Esophagus muscularis mucosa (tissue), 4 donors: ENCODE results near the gene PARP1. TPM values are rescaled to one million over a fixed set of nuclear protein-coding genes. Genes with fewer than 3 reads are reported as not detected.

ENCODE experiments used
- DNase-seq: peaks from one replicate; pipeline ENCODE4 v3.0.0-alpha.2; 2017; ENCODE audit errors: extremely low spot score
- H3K27ac ChIP-seq, 4 donors: fragments of 200-600 bp; sonication (generic); replicated peaks in 1 of 4; 1 replicate in 3 of 4; 2 replicates in 1 of 4; pipeline ENCODE4 v1.5.1; 2016 to 2019; ENCODE audit warnings: mild to moderate bottlenecking in 1 of 4
- H3K27me3 ChIP-seq, 4 donors: fragments of 200-600 bp; sonication (generic); one replicate each; pipeline versions ENCODE4 v1.5.1 to v1.6.0; 2016 to 2019
- H3K36me3 ChIP-seq, 4 donors: fragments of 200-600 bp; sonication (generic); one replicate each; pipeline ENCODE4 v1.5.1; 2016 to 2019
- H3K4me1 ChIP-seq, 4 donors: fragments of 200-600 bp; sonication (generic); one replicate each; pipeline ENCODE4 v1.5.1; 2016 to 2019
- H3K4me3 ChIP-seq, 4 donors: fragments of 200-600 bp; sonication (generic); 1 replicate in 2 of 4; 2 replicates in 2 of 4; pipeline ENCODE4 v1.5.1; 2016 to 2019; ENCODE audit warnings: mild to moderate bottlenecking in 4 of 4, moderate library complexity in 1 of 4
- H3K9me3 ChIP-seq, 4 donors: fragments of 200-600 bp; sonication (generic); 1 replicate in 3 of 4; 2 replicates in 1 of 4; pipeline ENCODE4 v1.5.1; 2016 to 2019
- CTCF ChIP-seq, 3 experiments: fragments of 200-600 bp in 2 of 3; fragments of 450-650 bp in 1 of 3; sonication (generic) in 2 of 3; IDR thresholded peaks; one replicate each; pipeline ENCODE4 v1.5.1; 2017 to 2019; ENCODE audit warnings: antibody characterized with exemption in 3 of 3, mild to moderate bottlenecking in 2 of 3, moderate library complexity in 1 of 3
- EP300 ChIP-seq: sonication (generic); formaldehyde crosslinking; IDR thresholded peaks from one replicate; pipeline ENCODE4 v1.6.1; 2017; ENCODE audit warnings: antibody characterized with exemption
- POLR2A ChIP-seq: fragments of 450-650 bp; IDR thresholded peaks from one replicate; pipeline ENCODE4 v1.6.1; 2017; ENCODE audit warnings: antibody characterized with exemption, moderate library complexity, mild to moderate bottlenecking, low read depth
- POLR2AphosphoS5 ChIP-seq, 2 donors: sonication (generic); formaldehyde crosslinking; IDR thresholded peaks; one replicate each; pipeline ENCODE4 v1.6.1; 2017; ENCODE audit warnings: antibody characterized with exemption in 2 of 2
- WGBS: methylation state at CpG from one replicate; pipeline ENCODE4 v1.1.5; 2018; 5-methylcytosine and 5-hydroxymethylcytosine counted together
- intact Hi-C: fragments of 100-400 bp; cut with DNase I; formaldehyde crosslinking; loops from one replicate; pipeline ENCODE4 v1.15.1; 2023
- total RNA-seq, 4 donors: library from RNA; depleted of rRNA; stranded (reverse); fragments of >200 nt; gene quantifications; one replicate each; pipeline versions ENCODE4 v1.1.0 to v1.2.1, GENCODE V29; 2016

The PARP1 gene
- total RNA-seq, 4 donors from 2014 or later, result 103 to 136 (median 108) TPM

DNA sequence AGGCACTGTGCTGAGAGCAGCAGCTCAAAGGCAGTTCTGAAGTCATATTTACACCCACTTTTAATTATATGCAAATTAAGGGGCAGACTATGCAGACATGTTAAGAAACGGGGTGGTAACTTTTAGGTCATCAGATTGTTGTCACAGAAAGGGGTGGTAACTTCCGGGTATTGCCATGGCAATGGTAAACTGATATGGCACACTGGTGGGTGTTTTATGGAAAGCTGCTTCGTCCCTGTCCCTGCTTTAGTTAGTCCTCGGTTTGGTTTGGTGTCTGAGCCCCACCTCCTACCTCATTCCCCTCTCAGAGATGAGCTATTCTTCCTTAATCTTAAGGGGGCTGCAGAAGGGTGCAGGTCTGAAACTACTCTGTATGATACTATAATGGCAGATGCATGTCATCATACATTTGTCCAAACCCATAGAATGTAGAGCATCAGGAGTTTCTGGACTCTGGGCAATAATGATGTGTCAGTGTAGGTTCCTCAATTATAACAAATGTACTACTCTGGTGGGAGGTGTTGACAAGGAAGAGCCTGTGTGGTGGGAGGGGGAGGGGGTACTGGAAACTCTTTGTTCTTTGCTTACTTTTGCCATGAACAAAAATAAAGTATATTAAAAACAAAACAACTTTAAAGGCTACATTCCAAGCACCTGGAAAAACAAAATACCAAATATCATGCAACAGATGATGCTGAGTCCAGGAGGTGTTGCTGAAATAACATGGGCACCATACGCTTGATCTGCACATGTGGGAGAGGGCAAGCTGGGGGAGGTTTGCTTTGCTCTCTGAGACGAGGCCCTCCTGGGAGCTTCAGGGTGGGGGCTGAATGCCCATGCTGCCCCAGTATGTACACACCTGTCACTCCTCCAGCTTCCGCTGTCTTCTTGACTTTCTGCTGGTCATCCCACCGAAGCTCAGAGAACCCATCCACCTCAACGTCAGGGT is 6.3 kb downstream of the PARP1 start:
- Histone ChIP-seq H3K36me3 (peaks cover 9 to 40% (median 28%) of the 10 kb centered on the region in 4 donors), H3K27ac (peak overlapping the region; percentile 58 to 77 (median 70)), H3K27me3 (no peaks in the 10 kb centered on the region), H3K4me1 (peaks cover 65 to 81% (median 80%) of the 10 kb centered on the region in 4 donors), H3K9me3 (no peaks in the 10 kb centered on the region), H3K4me3 (no peak overlapping the region)
- 80% methylated on average over 9 of the region's 9 CpGs for WGBS
- intact Hi-C loops, result no loop called here
- TF ChIP-seq CTCF (IDR thresholded peaks at IDR 0.05), result no peak
- TF ChIP-seq POLR2AphosphoS5 (IDR thresholded peaks at IDR 0.05), result no peak
- no peak for TF ChIP-seq EP300
- TF ChIP-seq POLR2A, result no peak
- no peak for DNase-seq

GRCh38 chr1:226400519-226401354 is 7.2 kb downstream of the PARP1 start:
- Histone ChIP-seq H3K4me3 (no peak overlapping the region), H3K27ac (peak overlapping the region; percentile 58 to 77 (median 70)), H3K4me1 (peaks cover 56 to 76% (median 73%) of the 10 kb centered on the region in 4 donors), H3K9me3 (no peaks in the 10 kb centered on the region), H3K27me3 (no peaks in the 10 kb centered on the region), H3K36me3 (peaks cover 9 to 43% (median 28%) of the 10 kb centered on the region in 4 donors)
- intact Hi-C loops, result no loop called here
- no peak for TF ChIP-seq EP300
- TF ChIP-seq CTCF (IDR thresholded peaks at IDR 0.05), result no peak
- peak in 1 of 2 donors; percentile 44 for TF ChIP-seq POLR2AphosphoS5 (IDR thresholded peaks at IDR 0.05)
- TF ChIP-seq POLR2A, result no peak
- WGBS, result 67% methylated on average over 10 of the region's 11 CpGs
- DNase-seq, result no peak

DNA sequence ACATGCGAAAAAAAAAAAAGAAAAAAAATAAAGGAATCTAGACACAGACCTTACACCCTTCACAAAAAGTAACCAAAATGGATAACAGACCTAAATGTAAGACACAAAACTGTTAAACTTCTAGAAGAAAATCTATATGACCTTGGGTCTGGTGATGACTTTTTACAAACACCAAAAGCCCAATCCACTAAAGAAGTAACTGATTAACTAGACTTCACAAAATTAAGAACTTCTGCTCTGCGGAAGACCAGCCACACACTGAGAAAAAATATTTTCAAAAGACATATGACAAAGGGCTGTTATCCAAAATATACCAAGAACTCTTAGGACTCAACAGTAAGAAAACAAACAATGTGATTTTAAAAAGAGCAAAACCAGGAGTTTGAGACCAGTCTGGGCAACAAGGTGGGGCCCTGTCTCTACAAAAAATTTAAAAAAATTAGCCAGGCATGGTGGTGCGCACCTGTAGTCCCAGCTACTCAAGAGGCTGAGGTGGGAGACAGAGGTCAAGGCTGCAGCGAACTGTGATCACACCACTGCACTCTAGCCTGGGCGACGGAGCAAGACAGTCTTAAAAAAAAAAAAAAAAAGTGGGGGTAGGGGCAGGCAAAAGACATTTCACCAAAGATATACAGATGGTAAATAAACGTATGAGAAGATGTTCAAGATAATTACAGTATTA is 9.8 kb downstream of the PARP1 start:
- H3K27ac ChIP-seq, result peak overlapping the region in 2 of 4 donors; percentile 56 to 59
- H3K36me3 ChIP-seq, result peaks cover 9 to 60% (median 28%) of the 10 kb centered on the region in 4 donors
- no peaks in the 10 kb centered on the region for H3K27me3 ChIP-seq
- TF ChIP-seq CTCF (IDR thresholded peaks at IDR 0.05) (no peak), EP300 (no peak), POLR2AphosphoS5 (IDR thresholded peaks at IDR 0.05) (no peak)
- WGBS, result 91% methylated on average over 7 of the region's 7 CpGs
- no peaks in the 10 kb centered on the region for H3K9me3 ChIP-seq
- intact Hi-C loops, result no loop called here
- H3K4me3 ChIP-seq, result no peak overlapping the region
- H3K4me1 ChIP-seq, result peaks cover 30 to 54% (median 49%) of the 10 kb centered on the region in 4 donors
- DNase-seq, result no peak

DNA sequence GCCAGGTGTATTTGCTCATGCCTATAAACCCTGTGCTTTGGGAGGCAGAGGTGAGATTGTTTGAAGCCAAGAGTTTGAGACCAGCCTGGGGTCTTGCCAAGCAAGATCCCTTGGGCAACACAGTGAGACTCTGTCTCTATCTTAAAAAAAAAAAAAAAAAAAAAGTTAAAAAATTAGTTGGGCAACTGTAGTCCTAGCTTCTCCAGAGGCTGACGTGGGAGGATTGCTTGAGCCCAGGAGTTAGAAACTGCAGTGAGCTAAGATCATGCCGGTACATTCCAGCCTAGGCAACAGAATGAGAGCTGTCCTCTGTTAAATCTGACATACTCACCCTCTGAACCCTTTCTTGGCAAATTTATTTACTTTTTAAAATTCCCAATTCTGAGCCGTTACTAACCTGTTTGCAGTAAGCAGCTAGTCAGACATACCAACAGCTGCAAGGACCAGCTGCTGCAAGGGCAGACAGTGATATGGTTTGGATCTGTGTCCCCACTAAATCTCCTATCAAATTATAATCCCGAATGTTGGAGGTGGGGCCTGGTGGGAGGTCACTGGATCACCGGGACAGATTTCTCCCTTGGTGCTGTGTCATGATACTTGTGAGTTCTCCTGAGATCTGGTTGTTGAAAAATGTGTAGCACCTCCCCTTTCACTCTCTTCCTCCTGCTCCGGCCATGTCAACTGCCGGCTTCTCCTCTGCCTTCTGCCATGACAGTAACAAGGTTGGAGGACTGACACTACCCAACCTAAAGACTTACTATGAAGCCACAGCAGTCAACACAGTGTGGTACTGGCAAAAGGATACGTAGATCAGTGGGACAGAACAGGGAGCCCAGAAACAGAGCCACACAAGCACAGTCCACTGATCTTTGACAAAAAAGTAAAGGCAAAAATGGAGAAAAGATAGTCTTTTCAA is 10.6 kb downstream of the PARP1 start:
- DNase-seq, result no peak
- Histone ChIP-seq H3K4me3 (no peak overlapping the region), H3K9me3 (no peaks in the 10 kb centered on the region), H3K4me1 (peaks cover 22 to 46% (median 40%) of the 10 kb centered on the region in 4 donors), H3K27me3 (no peaks in the 10 kb centered on the region), H3K27ac (peak overlapping the region in 3 of 4 donors; percentile 22 to 59 (median 56)), H3K36me3 (peaks cover 9 to 66% (median 31%) of the 10 kb centered on the region in 4 donors)
- 66% methylated on average over 7 of the region's 8 CpGs for WGBS
- intact Hi-C loops, result no loop called here
- TF ChIP-seq POLR2AphosphoS5 (IDR thresholded peaks at IDR 0.05), result no peak
